HCT116 (cell line): ENCODE results near the gene CLSTN3.

Experiments
- CEBPB ChIP-seq: IDR thresholded peaks from 2 replicates; pipeline ENCODE4 v1.6.1; 2012; ENCODE audit warnings: low read depth
- EGR1 ChIP-seq: IDR thresholded peaks from 2 replicates; pipeline ENCODE4 v1.6.1; 2012; ENCODE audit warnings: low read depth
- POLR2A ChIP-seq: IDR thresholded peaks from 2 replicates; pipeline ENCODE4 v1.7.0; 2011; ENCODE audit warnings: borderline replicate concordance; ENCODE audit not compliant: insufficient read depth, insufficient read length; ENCODE audit errors: extremely low read depth
- POLR2AphosphoS5 ChIP-seq: IDR thresholded peaks from 2 replicates; pipeline ENCODE4 v1.6.1; 2011; ENCODE audit warnings: mild to moderate bottlenecking, low read depth, low read length, moderate library complexity
- SIN3A ChIP-seq: IDR thresholded peaks from 2 replicates; pipeline ENCODE4 v1.6.1; 2012; ENCODE audit warnings: low read depth

- TF ChIP-seq POLR2A (no peak), SIN3A (no peak), EGR1 (no peak), CEBPB (no peak), POLR2AphosphoS5 (no peak)
These were observed 16.1 kb downstream of the CLSTN3 start for GRCh38 chr12:7146228-7146627.
